SK-N-SH treated with all-trans-retinoic acid at 6 μM for 48 hours (cell line): ENCODE measurements around the gene C5orf47.

Experiments
- BACH2 ChIP-seq: fragments of 250-450 bp; sonication (Bioruptor Pico); IDR thresholded peaks from 2 replicates; pipeline ENCODE4 v1.9.0; 2021; ENCODE audit warnings: mild to moderate bottlenecking, borderline replicate concordance
- CREB5 ChIP-seq: fragments of 250-450 bp; sonication (Bioruptor Pico); IDR thresholded peaks from 2 replicates; pipeline ENCODE4 v1.5.1; 2020; ENCODE audit warnings: low read depth, mild to moderate bottlenecking, moderate library complexity
- CSDC2 ChIP-seq: fragments of 250-450 bp; sonication (Bioruptor Pico); IDR thresholded peaks from 2 replicates; pipeline ENCODE4 v1.5.0; 2020; ENCODE audit warnings: mild to moderate bottlenecking, moderate library complexity
- GLIS3 ChIP-seq: fragments of 250-450 bp; sonication (Bioruptor Pico); IDR thresholded peaks from 2 replicates; pipeline ENCODE4 v1.5.0; 2020; ENCODE audit warnings: mild to moderate bottlenecking, moderate library complexity
- ISL1 ChIP-seq: fragments of 250-450 bp; sonication (Bioruptor Pico); IDR thresholded peaks from 2 replicates; pipeline ENCODE4 v2.1.2; 2022; ENCODE audit warnings: mild to moderate bottlenecking, moderate library complexity
- PPARA ChIP-seq: fragments of 250-450 bp; sonication (Bioruptor Pico); IDR thresholded peaks from 2 replicates; pipeline ENCODE4 v1.5.0; 2020; ENCODE audit warnings: mild to moderate bottlenecking, borderline replicate concordance
- RARB ChIP-seq: fragments of 250-450 bp; sonication (Bioruptor Pico); IDR thresholded peaks from 2 replicates; pipeline ENCODE4 v1.8.0; 2021; ENCODE audit warnings: mild to moderate bottlenecking, moderate library complexity
- ZFP3 ChIP-seq: fragments of 250-450 bp; sonication (Bioruptor Pico); IDR thresholded peaks from 2 replicates; pipeline ENCODE4 v1.5.0; 2020; ENCODE audit warnings: mild to moderate bottlenecking, moderate library complexity
- ZNF8 ChIP-seq: fragments of 450-650 bp; formaldehyde crosslinking; IDR thresholded peaks from 2 replicates; pipeline ENCODE4 v1.5.0; 2020; ENCODE audit warnings: mild to moderate bottlenecking, moderate library complexity

DNA sequence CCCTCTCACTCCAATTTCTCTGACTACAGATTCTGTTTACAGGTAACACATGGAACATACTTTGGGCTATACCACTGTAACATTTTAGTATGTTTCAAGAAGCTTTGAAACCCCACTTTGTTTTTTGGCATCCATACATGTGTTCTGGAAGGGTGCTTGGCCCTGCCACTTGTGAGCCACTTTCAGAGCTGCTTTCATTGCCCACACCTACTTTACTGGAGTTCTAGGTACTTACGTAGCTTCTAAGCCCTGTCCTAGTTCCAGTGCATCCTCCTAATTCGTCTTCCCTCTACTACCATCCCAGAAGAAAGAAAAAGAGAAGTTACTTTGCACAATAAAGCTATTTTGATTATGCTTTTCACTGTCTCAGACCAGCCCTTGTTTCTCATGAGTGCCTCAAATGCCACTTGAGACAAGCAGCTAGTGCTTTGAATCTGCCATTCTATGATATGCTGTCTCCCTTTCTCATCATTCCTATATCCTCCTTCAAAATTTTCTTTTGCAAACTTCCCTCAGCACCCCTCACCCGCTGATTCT lies 26.5 kb upstream of the C5orf47 start:
- TF ChIP-seq ZFP3 (CRISPR knock-in tag) (no peak), BACH2 (CRISPR knock-in tag) (no peak), ISL1 (CRISPR knock-in tag) (no peak), GLIS3 (CRISPR knock-in tag) (no peak), PPARA (CRISPR knock-in tag) (no peak), CSDC2 (CRISPR knock-in tag) (no peak), CREB5 (CRISPR knock-in tag) (no peak), RARB (CRISPR knock-in tag) (no peak), ZNF8 (CRISPR knock-in tag) (no peak)
